ENCODE results near the gene TRPM2.

TRPM2 gene

GRCh38 chr21:44455524-44456213 is 102.2 kb downstream of the TRPM2 start:
- peak overlapping the region; percentile 37 for H3K4me3 ChIP-seq (ENCODE audit: control insufficient read depth, low read depth, low read length)
- DNase-seq (ENCODE audit: low read depth) = no peak
- no peak for TF ChIP-seq CTCF (IDR thresholded peaks at IDR 0.05; ENCODE audit: control insufficient read depth, insufficient read depth, low read depth, low read length, missing control alignments)

- no peak overlapping the region for H3K4me3 ChIP-seq (ENCODE audit: control insufficient read depth, low read depth, low read length)
- DNase-seq (ENCODE audit: low read depth) = no peak
- no peak for TF ChIP-seq CTCF (IDR thresholded peaks at IDR 0.05; ENCODE audit: control insufficient read depth, insufficient read depth, low read depth, low read length, missing control alignments)
These were observed 102.9 kb downstream of the TRPM2 start for GRCh38 chr21:44456214-44456914.

GRCh38 chr21:44456915-44457736 is 103.7 kb downstream of the TRPM2 start:
- no peak overlapping the region for H3K4me3 ChIP-seq (ENCODE audit: control insufficient read depth, low read depth, low read length)
- no peak for TF ChIP-seq CTCF (IDR thresholded peaks at IDR 0.05; ENCODE audit: control insufficient read depth, insufficient read depth, low read depth, low read length, missing control alignments)

GRCh38 chr21:44458971-44459711 is 105.7 kb downstream of the TRPM2 start:
- H3K4me3 ChIP-seq (ENCODE audit: control insufficient read depth, low read depth, low read length) = no peak overlapping the region
- no peak for TF ChIP-seq CTCF (IDR thresholded peaks at IDR 0.05; ENCODE audit: control insufficient read depth, insufficient read depth, low read depth, low read length, missing control alignments)

More at GRCh38 chr21:44456915-44457736, 103.7 kb downstream of the TRPM2 start:
- no peak for DNase-seq (ENCODE audit: low read depth)

GRCh38 chr21:44459712-44460440 is 106.5 kb downstream of the TRPM2 start:
- no peak for TF ChIP-seq CTCF (IDR thresholded peaks at IDR 0.05; ENCODE audit: control insufficient read depth, insufficient read depth, low read depth, low read length, missing control alignments)
- DNase-seq (ENCODE audit: low read depth) = no peak
- H3K4me3 ChIP-seq (ENCODE audit: control insufficient read depth, low read depth, low read length) = no peak overlapping the region

More at GRCh38 chr21:44458971-44459711, 105.7 kb downstream of the TRPM2 start:
- DNase-seq (ENCODE audit: low read depth) = no peak
